ENCODE data around the gene AGFG1.

- TF ChIP-seq POLR2A (IDR thresholded peaks at IDR 0.05; ENCODE audit: low read length) = no peak
- TF ChIP-seq GATA1 (IDR thresholded peaks at IDR 0.05; ENCODE audit: low read depth, low read length) = no peak
Measured at GRCh38 chr2:227534714-227535113, 62.8 kb downstream of the AGFG1 start.
